Left renal pelvis (tissue), 4 donors: Measurements from ENCODE around the gene LENG9. TPM values are rescaled to one million over a fixed set of nuclear protein-coding genes. Genes with fewer than 3 reads are reported as not detected.
"Not testable (repeated sequence)": the region's sequence is repeated elsewhere in the genome, so short reads cannot be mapped to it uniquely, and the experiment has no call there.

Source experiments
- DNase-seq, 4 donors: peaks; one replicate each; pipeline ENCODE4 v3.0.0-alpha.2; 2013; ENCODE audit warnings: low read depth in 4 of 4, low spot score in 3 of 4
- polyA plus RNA-seq, 4 donors: library from polyadenylated mRNA; unstranded; fragments of 120-200 nt; gene quantifications; one replicate each; pipeline ENCODE4 v1.2.1, GENCODE V29; 2013; ENCODE audit not compliant: insufficient read length in 4 of 4

Gene LENG9
- polyA plus RNA-seq, 4 donors: 1.1 to 2.9 (median 2.1) TPM

DNA sequence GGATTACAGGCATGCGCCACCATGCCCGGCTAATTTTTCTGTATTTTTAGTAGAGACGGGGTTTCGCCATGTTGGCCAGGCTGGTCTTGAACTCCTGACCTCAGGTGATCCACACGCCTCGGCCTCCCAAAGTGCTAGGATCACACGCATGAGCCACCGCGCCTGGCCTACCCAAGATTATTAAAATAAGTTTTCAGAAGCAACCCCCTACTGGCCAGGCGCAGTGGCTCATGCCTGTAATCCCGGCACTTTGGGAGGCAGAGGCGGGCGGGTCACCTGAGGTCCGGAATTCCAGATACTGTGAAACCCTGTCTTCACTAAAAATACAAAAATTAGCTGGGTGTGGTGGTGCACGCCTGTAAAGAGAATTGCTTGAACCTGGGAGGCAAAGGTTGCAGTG lies 17.2 kb downstream of the LENG9 start:
- DNase-seq: not testable (repeated sequence)

DNA sequence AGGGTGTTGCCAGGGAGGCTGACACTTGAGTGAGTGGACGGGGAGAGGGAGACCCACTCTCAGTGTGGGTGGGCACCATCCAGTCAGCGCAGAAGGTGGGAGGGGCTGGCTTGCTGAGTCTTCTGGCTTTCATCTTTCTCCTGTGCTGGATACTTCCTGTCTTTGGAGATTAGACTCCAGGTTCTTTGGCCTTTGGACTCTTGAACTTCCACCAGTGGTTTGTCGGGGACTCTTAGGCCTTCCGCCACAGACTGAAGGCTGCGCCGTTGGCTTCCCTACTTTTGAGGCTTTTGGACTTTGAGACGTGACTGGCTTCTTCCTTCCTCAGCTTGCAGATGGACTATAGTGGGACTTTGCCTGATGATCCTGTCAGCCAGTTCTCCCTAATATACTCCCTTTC lies 18.8 kb downstream of the LENG9 start:
- DNase-seq: no peak

- no peak for DNase-seq
Measured at GRCh38 chr19:54440641-54441040, 22.9 kb downstream of the LENG9 start.

GRCh38 chr19:54439174-54439851 lies 24.3 kb downstream of the LENG9 start:
- DNase-seq: no peak

GRCh38 chr19:54436628-54437252 lies 26.8 kb downstream of the LENG9 start:
- no peak for DNase-seq

- DNase-seq: no peak
Measured at GRCh38 chr19:54436031-54436523, 27.5 kb downstream of the LENG9 start.

DNA sequence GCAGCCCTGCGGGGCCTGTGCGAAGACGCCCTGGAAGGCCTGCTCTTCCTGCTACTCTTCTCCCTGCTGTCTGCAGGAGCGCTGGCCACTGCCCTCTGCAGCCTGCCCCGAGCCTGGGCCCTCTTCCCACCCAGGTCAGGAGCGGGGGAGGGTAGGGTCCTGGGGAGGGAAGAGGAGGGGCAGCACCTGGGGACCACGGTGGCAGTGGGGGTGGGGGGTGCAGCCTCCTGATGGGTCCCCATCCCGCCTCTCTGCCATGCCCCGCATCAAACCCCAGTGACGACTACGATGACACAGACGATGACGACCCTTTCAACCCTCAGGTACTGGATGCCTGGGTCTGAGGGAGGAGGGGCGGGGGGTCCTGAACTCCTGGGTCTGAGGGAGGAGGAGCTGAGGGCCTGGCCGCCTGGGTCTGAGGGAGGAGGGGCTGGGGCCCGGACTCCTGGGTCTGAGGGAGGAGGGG lies 28.0 kb downstream of the LENG9 start:
- no peak for DNase-seq

- DNase-seq: no peak
Measured at GRCh38 chr19:54434873-54435214, 28.7 kb downstream of the LENG9 start.

- DNase-seq: no peak
Measured at GRCh38 chr19:54434112-54434872, 29.3 kb downstream of the LENG9 start.

- DNase-seq: no peak
Measured at GRCh38 chr19:54433697-54434096, 29.9 kb downstream of the LENG9 start.

GRCh38 chr19:54432144-54432738 lies 31.3 kb downstream of the LENG9 start:
- no peak for DNase-seq

DNA sequence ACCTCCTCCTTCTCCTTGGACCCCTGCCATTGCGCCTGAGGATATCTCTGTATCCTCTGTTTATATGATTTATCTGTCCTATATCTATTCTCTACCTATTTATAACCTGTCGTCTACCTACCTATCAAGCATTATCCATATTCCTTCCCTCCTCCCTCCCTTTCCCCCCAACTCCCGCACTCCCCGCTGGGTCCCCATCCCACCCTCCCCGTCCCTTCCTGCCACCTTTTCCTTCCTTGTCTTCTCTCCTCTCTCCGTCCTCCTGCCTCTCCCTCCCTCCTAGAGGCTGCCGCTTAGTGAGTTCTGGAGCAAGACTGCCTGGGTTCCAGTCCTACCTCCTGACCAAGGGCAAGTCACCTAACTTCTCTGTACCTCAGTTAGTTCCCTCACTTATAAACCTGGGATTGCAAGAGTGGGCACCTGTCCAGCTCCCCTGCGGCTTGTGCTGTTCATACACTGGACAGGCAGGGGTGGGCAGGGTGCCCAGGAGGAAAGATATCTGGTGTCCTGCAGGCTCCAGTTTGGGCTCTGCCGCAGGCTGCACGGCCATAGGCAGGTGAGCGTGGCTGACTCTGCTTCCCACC lies 32.2 kb downstream of the LENG9 start:
- no peak for DNase-seq

DNA sequence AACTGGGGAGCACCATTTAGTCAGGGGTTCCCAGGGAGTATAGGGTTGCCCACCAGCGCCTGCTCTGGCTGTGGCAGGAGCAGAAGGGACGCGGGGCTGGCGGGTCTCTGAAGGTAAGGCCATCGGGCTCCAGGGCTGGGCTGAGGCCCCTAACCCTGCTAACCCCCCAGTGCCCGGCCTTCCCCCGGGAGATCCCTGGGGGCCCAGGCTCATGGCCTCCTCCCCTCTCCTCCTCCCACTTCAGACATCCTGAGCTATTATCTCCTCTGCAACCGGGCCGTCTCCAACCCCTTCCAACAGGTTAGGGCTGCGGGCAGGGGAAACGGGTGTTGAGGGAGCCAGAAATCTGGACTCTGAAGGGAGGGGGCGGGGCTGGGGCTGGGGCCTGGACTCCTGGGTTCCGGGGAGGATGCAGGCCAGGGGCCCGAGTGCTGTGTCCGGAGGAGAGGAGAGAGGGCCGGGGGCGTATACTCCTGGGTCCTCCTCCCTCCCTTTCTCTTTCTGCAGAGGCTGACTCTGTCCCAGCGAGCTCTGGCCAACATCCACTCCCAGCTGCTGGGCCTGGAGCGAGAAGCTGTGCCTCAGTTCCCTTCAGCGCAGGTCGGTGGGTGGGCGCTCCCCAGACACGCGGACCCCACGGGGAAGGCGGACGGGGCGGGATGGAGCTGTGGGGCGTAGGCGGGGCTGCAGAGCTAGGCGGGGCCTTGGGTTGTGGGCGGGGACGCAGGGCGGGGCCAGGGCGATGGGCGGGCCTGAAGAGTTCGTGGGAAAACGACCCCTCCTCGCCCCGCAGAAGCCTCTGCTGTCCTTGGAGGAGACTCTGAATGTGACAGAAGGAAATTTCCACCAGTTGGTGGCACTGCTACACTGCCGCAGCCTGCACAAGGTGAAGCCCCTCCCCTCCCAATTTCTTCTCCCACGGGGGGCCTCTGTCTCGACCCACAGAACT lies 33.0 kb downstream of the LENG9 start:
- DNase-seq: no peak

GRCh38 chr19:54429545-54430227 lies 33.9 kb downstream of the LENG9 start:
- no peak for DNase-seq

DNA sequence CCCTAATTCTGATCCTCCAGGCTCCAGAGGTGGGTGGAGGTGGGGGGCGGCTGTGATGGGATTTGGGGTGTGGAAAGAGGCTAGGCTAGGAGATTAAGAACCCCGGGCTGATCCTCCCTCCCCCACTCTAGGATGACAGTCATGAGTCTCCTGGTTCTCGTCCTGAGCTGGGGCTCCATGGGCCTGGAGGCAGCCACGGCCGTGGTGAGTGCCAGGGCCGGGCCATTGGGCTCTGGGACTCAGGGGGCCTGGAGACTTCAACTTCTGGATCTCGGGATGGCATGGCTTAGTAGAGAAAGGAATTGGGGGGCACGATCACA lies 34.4 kb downstream of the LENG9 start:
- DNase-seq: no peak

DNA sequence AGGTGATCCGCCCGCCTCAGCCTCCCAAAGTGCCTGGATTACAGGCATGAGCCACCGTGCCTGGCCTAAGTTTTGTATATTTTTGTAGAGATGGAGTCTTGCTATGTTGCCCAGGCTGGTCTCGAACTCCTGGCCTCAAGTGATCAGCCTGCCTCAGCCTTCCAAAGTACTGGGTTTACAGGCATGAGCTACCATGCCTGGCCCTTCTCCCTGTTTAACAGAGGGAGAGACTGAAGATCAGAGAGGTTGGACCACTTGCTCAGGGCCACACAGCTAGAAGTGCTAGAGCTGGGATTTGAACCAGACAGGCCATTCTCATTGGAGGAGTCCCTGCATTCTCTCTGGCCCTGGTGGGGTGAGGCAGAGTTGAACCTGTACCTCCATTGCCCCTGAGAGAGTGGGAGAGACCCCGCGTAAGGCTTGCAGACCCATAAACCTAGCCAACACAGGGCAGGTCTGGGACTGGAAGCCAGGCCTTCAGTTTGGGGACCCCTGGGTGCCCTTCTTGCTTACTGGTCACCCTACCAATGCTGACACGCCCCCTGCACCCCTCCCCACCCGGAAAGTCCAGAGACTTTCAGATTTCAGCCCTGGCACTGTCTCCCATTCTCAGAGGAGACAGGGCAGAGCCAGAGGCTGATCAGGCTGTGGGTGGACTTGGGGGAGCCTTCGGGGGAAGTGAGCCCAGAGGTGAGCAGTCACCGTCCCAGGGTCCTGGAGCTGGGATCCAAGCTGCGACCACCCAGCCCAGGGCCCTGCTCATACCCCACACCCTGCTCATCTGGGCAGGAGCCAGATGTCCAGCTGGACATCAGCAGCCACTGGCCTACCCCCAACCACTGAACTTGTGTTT lies 35.0 kb downstream of the LENG9 start:
- no peak for DNase-seq

DNA sequence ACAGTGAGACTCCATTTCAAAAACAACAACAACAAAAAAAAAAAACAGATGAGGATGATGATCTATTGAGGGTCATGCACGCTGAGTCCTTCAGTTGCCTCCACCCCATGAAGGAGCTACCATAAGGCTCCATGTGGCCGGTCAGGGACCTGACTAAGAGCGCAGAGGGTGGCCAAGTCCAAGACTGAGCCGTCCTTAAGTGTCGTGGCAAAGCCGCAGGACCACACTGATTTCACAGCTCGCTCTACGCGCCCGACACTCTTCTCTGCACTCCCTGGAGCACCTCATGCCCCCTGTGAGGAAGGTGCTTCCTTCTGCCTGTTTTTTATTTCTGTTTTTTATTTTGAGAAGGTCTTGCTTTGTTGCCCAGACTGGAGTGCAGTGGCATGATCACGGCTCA lies 36.0 kb downstream of the LENG9 start:
- DNase-seq: no peak

DNA sequence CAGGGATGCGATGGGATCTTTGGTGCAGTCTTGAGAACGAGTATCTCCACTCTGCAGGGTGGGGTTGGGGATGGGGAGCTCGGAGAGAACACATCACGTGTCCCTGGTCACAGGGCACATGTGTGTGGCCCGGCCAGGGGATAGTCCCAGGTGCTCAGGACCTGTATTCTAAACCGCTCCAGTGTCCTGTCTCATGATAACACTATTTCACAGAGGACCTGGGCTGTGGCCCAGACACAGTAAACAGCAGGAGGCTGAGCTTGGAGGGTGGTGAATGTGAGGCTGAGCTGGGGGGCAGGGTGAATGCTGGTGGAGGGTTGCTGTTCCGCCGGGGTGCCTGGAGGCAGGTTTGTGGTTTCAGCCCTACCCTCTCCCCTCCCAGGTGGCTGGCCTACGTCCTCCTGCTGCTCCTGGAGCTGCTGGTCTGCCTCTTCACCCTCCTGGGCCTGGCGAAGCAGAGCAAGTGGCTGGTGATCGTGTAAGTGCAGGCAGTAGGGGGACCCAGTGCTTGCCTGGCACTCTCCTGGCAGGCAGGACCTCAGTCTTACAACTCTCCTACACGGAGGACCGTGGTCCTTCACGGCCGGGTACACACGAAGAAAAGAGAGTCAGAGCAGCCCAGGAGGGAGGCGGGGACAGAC lies 37.2 kb downstream of the LENG9 start:
- DNase-seq: no peak
